SH-SY5Y (cell line): ENCODE measurements around the gene NR4A2.

Experiments
- GATA2 ChIP-seq: IDR thresholded peaks from 2 replicates; pipeline ENCODE4 v1.6.1; 2011; ENCODE audit warnings: mild to moderate bottlenecking, low read depth, low read length
- GATA3 ChIP-seq: IDR thresholded peaks from 2 replicates; pipeline ENCODE4 v1.6.1; 2011; ENCODE audit warnings: low read depth, mild to moderate bottlenecking, low read length, moderate library complexity

- TF ChIP-seq GATA2 (no peak), GATA3 (no peak)
These were observed 10.8 kb upstream of the NR4A2 start for GRCh38 chr2:156343096-156343939.
